CD4-positive, CD25-positive, alpha-beta regulatory T cell (primary cell): ENCODE measurements around the gene KATNAL2. TPM values are rescaled to one million over a fixed set of nuclear protein-coding genes. Genes with fewer than 3 reads are reported as not detected.

Experiments used
- ATAC-seq, 2 donors: fragments of 150-1000 bp; cut with Tn5 transposase; one replicate each; pipeline ENCODE4 v1.10.0; 2021; ENCODE audit warnings: low read depth in 2 of 2, moderate number of reproducible peaks in 2 of 2, moderate library complexity in 1 of 2
- DNase-seq, 3 donors: peaks; one replicate each; pipeline versions ENCODE4 v3.0.0 to v3.0.0-alpha.2; 2012 to 2022; ENCODE audit warnings: mixed read lengths in 1 of 3
- H3K27ac ChIP-seq: one replicate; pipeline ENCODE4 v1.7.0; 2013; ENCODE audit warnings: mild to moderate bottlenecking, low read length; ENCODE audit not compliant: insufficient read depth, poor library complexity, severe bottlenecking
- H3K27me3 ChIP-seq: one replicate; pipeline ENCODE4 v1.7.0; 2013; ENCODE audit warnings: low read length; ENCODE audit not compliant: control insufficient read depth, insufficient read depth
- H3K36me3 ChIP-seq: one replicate; pipeline ENCODE4 v1.7.0; 2013; ENCODE audit warnings: mild to moderate bottlenecking, low read length, moderate library complexity; ENCODE audit not compliant: control insufficient read depth, insufficient read depth
- H3K4me1 ChIP-seq: 2 replicates; pipeline ENCODE4 v1.7.0; 2013; ENCODE audit warnings: mild to moderate bottlenecking, low read length; ENCODE audit not compliant: insufficient read depth, control insufficient read depth, poor library complexity, severe bottlenecking
- H3K4me3 ChIP-seq: one replicate; pipeline ENCODE4 v1.7.0; 2013; ENCODE audit warnings: low read depth, mild to moderate bottlenecking, low read length, moderate library complexity
- H3K9me3 ChIP-seq, 2 experiments: 1 replicate in 1 of 2; 2 replicates in 1 of 2; pipeline ENCODE4 v1.7.0; 2013; ENCODE audit warnings: low read length in 2 of 2, mild to moderate bottlenecking in 1 of 2, moderate library complexity in 1 of 2; ENCODE audit not compliant: control insufficient read depth in 2 of 2
- H3K27ac Mint-ChIP-seq, 3 donors: one replicate each; pipeline ENCODE4 v1.8.0; 2020 to 2022; ENCODE audit warnings: mild to moderate bottlenecking in 3 of 3, mixed read lengths in 3 of 3, moderate library complexity in 2 of 3
- H3K27me3 Mint-ChIP-seq: one replicate; pipeline ENCODE4 v1.8.0; 2022; ENCODE audit warnings: mild to moderate bottlenecking, mixed read lengths
- H3K36me3 Mint-ChIP-seq: one replicate; pipeline ENCODE4 v1.8.0; 2020; ENCODE audit warnings: mixed read lengths
- H3K4me1 Mint-ChIP-seq, 4 donors: one replicate each; pipeline ENCODE4 v1.8.0; 2020 to 2022; ENCODE audit warnings: mixed read lengths in 4 of 4, mild to moderate bottlenecking in 1 of 4
- H3K4me3 Mint-ChIP-seq, 4 donors: one replicate each; pipeline ENCODE4 v1.8.0; 2020 to 2022; ENCODE audit warnings: mild to moderate bottlenecking in 4 of 4, mixed read lengths in 4 of 4, moderate library complexity in 3 of 4
- H3K9me3 Mint-ChIP-seq, 7 donors: one replicate each; pipeline ENCODE4 v1.8.0; 2020 to 2022; ENCODE audit warnings: mixed read lengths in 7 of 7, mild to moderate bottlenecking in 3 of 7, moderate library complexity in 2 of 7
- polyA plus RNA-seq, 4 donors: library from polyadenylated mRNA; unstranded; fragments of 300-500 nt; fragmentation: Illumina TruSeq; gene quantifications; one replicate each; pipeline ENCODE4 v1.2.3, GENCODE V29; 2021
- total RNA-seq: library from RNA; stranded (reverse); gene quantifications from one replicate; pipeline ENCODE4 v1.2.3, GENCODE V29; 2022

KATNAL2 gene
- total and polyA plus RNA-seq, 5 donors from 2014 or later: 0.51 TPM; not detected in 4

GRCh38 chr18:47040982-47041381, 123.6 kb downstream of the KATNAL2 start:
- no peaks in the 10 kb centered on the region for H3K4me1 Mint-ChIP-seq
- H3K27ac Mint-ChIP-seq: no peak overlapping the region
- Histone ChIP-seq H3K4me3 (no peak overlapping the region), H3K4me1 (no peaks in the 10 kb centered on the region), H3K27ac (no peak overlapping the region), H3K9me3 (no peaks in the 10 kb centered on the region), H3K36me3 (no peaks in the 10 kb centered on the region), H3K27me3 (peaks cover 12% of the 10 kb centered on the region)
- peaks cover 25% of the 10 kb centered on the region for H3K27me3 Mint-ChIP-seq
- DNase-seq: no peak
- peaks cover 0 to 3% (median 0%) of the 10 kb centered on the region in 7 donors for H3K9me3 Mint-ChIP-seq
- ATAC-seq: no peak
- no peak overlapping the region for H3K4me3 Mint-ChIP-seq
- H3K36me3 Mint-ChIP-seq: no peaks in the 10 kb centered on the region

- Histone ChIP-seq H3K27ac (no peak overlapping the region), H3K4me3 (no peak overlapping the region), H3K27me3 (no peaks in the 10 kb centered on the region), H3K9me3 (no peaks in the 10 kb centered on the region), H3K4me1 (no peaks in the 10 kb centered on the region), H3K36me3 (no peaks in the 10 kb centered on the region)
- peaks cover 0 to 3% (median 0%) of the 10 kb centered on the region in 4 donors for H3K4me1 Mint-ChIP-seq
- no peaks in the 10 kb centered on the region for H3K9me3 Mint-ChIP-seq
- H3K27me3 Mint-ChIP-seq: peaks cover 14% of the 10 kb centered on the region
- ATAC-seq (no peak), DNase-seq (peak in 2 of 3 donors; percentile 2 to 42)
- H3K27ac Mint-ChIP-seq: no peak overlapping the region
- H3K36me3 Mint-ChIP-seq: no peaks in the 10 kb centered on the region
- H3K4me3 Mint-ChIP-seq: no peak overlapping the region
These were observed 133.1 kb downstream of the KATNAL2 start for GRCh38 chr18:47050468-47050867.

- Mint-ChIP-seq H3K36me3 (no peaks in the 10 kb centered on the region), H3K27me3 (peaks cover 10% of the 10 kb centered on the region), H3K4me1 (peaks cover 0 to 3% (median 0%) of the 10 kb centered on the region in 4 donors), H3K9me3 (peaks cover 0 to 2% (median 0%) of the 10 kb centered on the region in 7 donors), H3K4me3 (no peak overlapping the region), H3K27ac (no peak overlapping the region)
- ATAC-seq (no peak), DNase-seq (no peak)
- Histone ChIP-seq H3K27ac (no peak overlapping the region), H3K9me3 (no peaks in the 10 kb centered on the region), H3K36me3 (no peaks in the 10 kb centered on the region), H3K4me3 (no peak overlapping the region), H3K4me1 (no peaks in the 10 kb centered on the region), H3K27me3 (peaks cover 2% of the 10 kb centered on the region)
These were observed 137.0 kb downstream of the KATNAL2 start for GRCh38 chr18:47054369-47054768.

DNA sequence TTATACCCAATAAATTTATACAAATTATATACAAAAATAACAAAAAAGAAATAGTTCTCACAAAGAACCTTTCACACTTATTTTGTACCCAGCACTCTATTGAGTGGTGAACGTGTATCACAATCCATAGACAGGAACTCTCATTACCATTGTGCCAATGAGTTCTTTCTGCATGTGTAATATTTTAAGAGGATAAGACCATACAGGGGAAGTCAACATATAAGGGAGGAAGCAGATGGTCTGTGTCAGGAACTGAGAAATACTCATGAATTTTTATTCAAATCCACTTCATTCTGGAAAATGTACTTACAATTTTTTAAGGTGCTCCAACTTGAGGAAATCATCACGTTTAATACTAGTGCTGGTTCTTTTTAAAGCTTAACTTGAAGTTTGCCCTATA, 145.1 kb downstream of the KATNAL2 start:
- no peaks in the 10 kb centered on the region for H3K27me3 ChIP-seq
- Mint-ChIP-seq H3K27ac (no peak overlapping the region), H3K4me1 (no peaks in the 10 kb centered on the region), H3K4me3 (no peak overlapping the region), H3K27me3 (peaks cover 4% of the 10 kb centered on the region), H3K9me3 (no peaks in the 10 kb centered on the region), H3K36me3 (no peaks in the 10 kb centered on the region)
- no peaks in the 10 kb centered on the region for H3K4me1 ChIP-seq
- no peaks in the 10 kb centered on the region for H3K36me3 ChIP-seq
- ATAC-seq (no peak), DNase-seq (no peak)
- no peaks in the 10 kb centered on the region for H3K9me3 ChIP-seq
- no peak overlapping the region for H3K4me3 ChIP-seq
- H3K27ac ChIP-seq: no peak overlapping the region

GRCh38 chr18:47063096-47063495, 145.7 kb downstream of the KATNAL2 start:
- no peak for DNase-seq

GRCh38 chr18:47067648-47068047, 150.2 kb downstream of the KATNAL2 start:
- no peak overlapping the region for H3K4me3 Mint-ChIP-seq
- Histone ChIP-seq H3K36me3 (no peaks in the 10 kb centered on the region), H3K4me3 (no peak overlapping the region), H3K27ac (no peak overlapping the region), H3K9me3 (no peaks in the 10 kb centered on the region), H3K27me3 (no peaks in the 10 kb centered on the region), H3K4me1 (no peaks in the 10 kb centered on the region)
- H3K9me3 Mint-ChIP-seq: no peaks in the 10 kb centered on the region
- DNase-seq (no peak), ATAC-seq (no peak)
- H3K27me3 Mint-ChIP-seq: peaks cover 4% of the 10 kb centered on the region
- H3K36me3 Mint-ChIP-seq: no peaks in the 10 kb centered on the region
- H3K27ac Mint-ChIP-seq: no peak overlapping the region
- no peaks in the 10 kb centered on the region for H3K4me1 Mint-ChIP-seq

More at GRCh38 chr18:47063096-47063495, 145.7 kb downstream of the KATNAL2 start:
- Mint-ChIP-seq H3K4me3 (no peak overlapping the region), H3K27me3 (peaks cover 4% of the 10 kb centered on the region), H3K9me3 (no peaks in the 10 kb centered on the region), H3K4me1 (no peaks in the 10 kb centered on the region), H3K27ac (no peak overlapping the region), H3K36me3 (no peaks in the 10 kb centered on the region)
- no peaks in the 10 kb centered on the region for H3K27me3 ChIP-seq
- H3K4me3 ChIP-seq: no peak overlapping the region
- H3K27ac ChIP-seq: no peak overlapping the region
- no peaks in the 10 kb centered on the region for H3K9me3 ChIP-seq
- ATAC-seq: no peak
- H3K4me1 ChIP-seq: no peaks in the 10 kb centered on the region
- H3K36me3 ChIP-seq: no peaks in the 10 kb centered on the region

GRCh38 chr18:47075098-47075883, 157.9 kb downstream of the KATNAL2 start:
- Histone ChIP-seq H3K9me3 (no peaks in the 10 kb centered on the region), H3K27me3 (no peaks in the 10 kb centered on the region), H3K36me3 (no peaks in the 10 kb centered on the region), H3K4me3 (no peak overlapping the region), H3K4me1 (no peaks in the 10 kb centered on the region), H3K27ac (no peak overlapping the region)
- H3K9me3 Mint-ChIP-seq: no peaks in the 10 kb centered on the region
- H3K27me3 Mint-ChIP-seq: no peaks in the 10 kb centered on the region
- H3K27ac Mint-ChIP-seq: no peak overlapping the region
- no peak overlapping the region for H3K4me3 Mint-ChIP-seq
- H3K4me1 Mint-ChIP-seq: no peaks in the 10 kb centered on the region
- H3K36me3 Mint-ChIP-seq: no peaks in the 10 kb centered on the region
- DNase-seq (no peak), ATAC-seq (no peak)

DNA sequence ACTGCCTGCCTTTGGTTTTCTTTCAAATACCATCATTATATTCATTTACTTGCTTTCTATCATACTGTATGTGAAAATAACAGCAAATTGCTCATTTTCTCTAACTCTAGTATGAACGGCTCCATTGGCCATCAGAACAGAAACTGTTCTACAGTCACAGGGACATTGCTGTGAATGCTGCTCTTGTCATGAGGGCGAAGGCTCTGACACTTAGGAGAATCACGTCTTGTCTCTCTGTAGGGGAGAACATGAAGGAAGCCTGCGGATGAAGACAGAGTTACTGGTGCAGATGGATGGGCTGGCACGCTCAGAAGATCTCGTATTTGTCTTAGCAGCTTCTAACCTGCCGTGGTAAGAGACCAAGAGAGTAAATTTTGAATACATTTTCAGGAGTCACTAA, 159.7 kb downstream of the KATNAL2 start:
- Mint-ChIP-seq H3K4me1 (no peaks in the 10 kb centered on the region), H3K9me3 (no peaks in the 10 kb centered on the region), H3K4me3 (no peak overlapping the region), H3K27ac (no peak overlapping the region), H3K36me3 (no peaks in the 10 kb centered on the region), H3K27me3 (no peaks in the 10 kb centered on the region)
- DNase-seq (no peak), ATAC-seq (no peak)
- no peaks in the 10 kb centered on the region for H3K27me3 ChIP-seq
- H3K27ac ChIP-seq: no peak overlapping the region
- H3K36me3 ChIP-seq: no peaks in the 10 kb centered on the region
- H3K4me1 ChIP-seq: no peaks in the 10 kb centered on the region
- H3K4me3 ChIP-seq: no peak overlapping the region
- no peaks in the 10 kb centered on the region for H3K9me3 ChIP-seq
